Astrocyte (in vitro differentiated cells and primary cell): ENCODE data around the gene ABCC11. TPM values are rescaled to one million over a fixed set of nuclear protein-coding genes. Genes with fewer than 3 reads are reported as not detected.

Experiments used
- DNase-seq: peaks from one replicate; pipeline ENCODE4 v3.0.0-alpha.2; 2010; ENCODE audit warnings: low read depth
- FAIRE-seq: peaks from 2 replicates; lab custom pipeline; 2011; peaks lifted over from hg19 to GRCh38; lab: Jason Lieb, UNC
- H2AFZ ChIP-seq: 2 replicates; pipeline ENCODE4 v1.6.0; 2012; ENCODE audit warnings: low read depth, low read length, inconsistent platforms
- H3K27ac ChIP-seq: 2 replicates; pipeline ENCODE4 v1.5.1; 2011; ENCODE audit warnings: low read depth, low read length, inconsistent platforms
- H3K27me3 ChIP-seq: 2 replicates; pipeline ENCODE4 v1.6.0; 2011; ENCODE audit warnings: low read length, inconsistent platforms; ENCODE audit not compliant: insufficient read depth
- H3K36me3 ChIP-seq: 2 replicates; pipeline ENCODE4 v1.5.1; 2011; ENCODE audit warnings: low read length, inconsistent platforms; ENCODE audit not compliant: insufficient read depth
- H3K4me1 ChIP-seq: 2 replicates; pipeline ENCODE4 v1.5.1; 2011; ENCODE audit warnings: low read length, inconsistent platforms; ENCODE audit not compliant: insufficient read depth
- H3K4me2 ChIP-seq: 2 replicates; pipeline ENCODE4 v1.6.0; 2012; ENCODE audit warnings: low read length, inconsistent platforms
- H3K4me3 ChIP-seq: 2 replicates; pipeline ENCODE4 v1.5.1; 2011; ENCODE audit warnings: low read depth, mild to moderate bottlenecking, low read length, inconsistent platforms; ENCODE audit not compliant: insufficient read depth
- H3K79me2 ChIP-seq: 2 replicates; pipeline ENCODE4 v1.6.0; 2012; ENCODE audit warnings: mild to moderate bottlenecking, low read length, inconsistent platforms; ENCODE audit not compliant: insufficient read depth
- H3K9ac ChIP-seq: 2 replicates; pipeline ENCODE4 v1.6.0; 2012; ENCODE audit warnings: mild to moderate bottlenecking, low read length, inconsistent platforms
- H3K9me3 ChIP-seq: 2 replicates; pipeline ENCODE4 v1.5.1; 2012; ENCODE audit warnings: low read depth, mild to moderate bottlenecking, low read length, inconsistent platforms; ENCODE audit not compliant: insufficient read depth
- H4K20me1 ChIP-seq: 2 replicates; pipeline ENCODE4 v1.6.0; 2012; ENCODE audit warnings: low read length, inconsistent platforms; ENCODE audit not compliant: insufficient read depth
- H3K27ac Mint-ChIP-seq: one replicate; pipeline ENCODE4 v1.8.0; 2021; ENCODE audit warnings: mild to moderate bottlenecking, mixed read lengths; ENCODE audit not compliant: unreplicated experiment
- H3K27me3 Mint-ChIP-seq: one replicate; pipeline ENCODE4 v1.8.0; 2021; ENCODE audit warnings: low read depth, mixed read lengths; ENCODE audit not compliant: unreplicated experiment
- H3K36me3 Mint-ChIP-seq: one replicate; pipeline ENCODE4 v1.8.0; 2021; ENCODE audit warnings: low read depth, mixed read lengths; ENCODE audit not compliant: unreplicated experiment
- H3K4me1 Mint-ChIP-seq: one replicate; pipeline ENCODE4 v1.8.0; 2021; ENCODE audit warnings: low read depth, mixed read lengths; ENCODE audit not compliant: unreplicated experiment
- H3K4me3 Mint-ChIP-seq: one replicate; pipeline ENCODE4 v1.8.0; 2021; ENCODE audit warnings: mild to moderate bottlenecking, moderate library complexity, mixed read lengths; ENCODE audit not compliant: unreplicated experiment
- H3K9me3 Mint-ChIP-seq: one replicate; pipeline ENCODE4 v1.8.0; 2021; ENCODE audit warnings: mild to moderate bottlenecking, mixed read lengths; ENCODE audit not compliant: unreplicated experiment
- EZH2 ChIP-seq: IDR thresholded peaks from 2 replicates; pipeline ENCODE4 v1.6.1; 2012; ENCODE audit warnings: mild to moderate bottlenecking, low read length, inconsistent platforms; ENCODE audit not compliant: insufficient read depth
- total RNA-seq: library from RNA; stranded (reverse); gene quantifications from 2 replicates; pipeline ENCODE4 v1.2.1, GENCODE V29; 2021
- TF ChIP-seq, protein P1 (sequence below): IDR thresholded peaks from 2 replicates; pipeline ENCODE4 v1.5.1; 2011; ENCODE audit warnings: low read depth, mild to moderate bottlenecking, inconsistent platforms, low read length, moderate library complexity; ENCODE audit not compliant: insufficient read depth

The ABCC11 gene
- total RNA-seq, 1 donor from 2014 or later, result 0.32 TPM

DNA sequence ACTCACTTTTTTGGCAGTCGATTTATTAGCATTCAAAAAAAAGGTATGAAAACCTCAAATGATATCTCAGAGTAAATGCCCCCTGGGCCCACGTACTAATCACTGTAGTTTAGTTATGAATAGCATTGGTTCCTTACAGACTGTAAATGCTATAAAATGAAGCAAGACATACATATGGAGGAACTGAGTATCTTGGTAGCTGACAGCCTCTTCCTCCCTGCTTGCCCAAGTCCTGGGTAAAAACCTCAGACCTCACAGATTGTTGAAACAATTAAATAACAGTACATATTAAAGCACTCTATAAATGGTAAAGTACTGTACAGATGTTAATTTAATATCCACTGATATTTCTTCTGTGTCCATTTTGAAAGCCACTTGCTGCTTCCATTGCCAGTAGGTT, 33.2 kb upstream of the ABCC11 start:
- Histone ChIP-seq H3K4me3 (no peak overlapping the region), H3K4me1 (peaks cover 10% of the 10 kb centered on the region), H3K27me3 (no peaks in the 10 kb centered on the region), H3K9me3 (no peaks in the 10 kb centered on the region), H2AFZ (no peak overlapping the region), H3K9ac (no peak overlapping the region), H3K27ac (no peak overlapping the region), H4K20me1 (peaks cover 3% of the 10 kb centered on the region), H3K4me2 (no peak overlapping the region), H3K36me3 (peaks cover 7% of the 10 kb centered on the region), H3K79me2 (peaks cover 10% of the 10 kb centered on the region)
- H3K4me3 Mint-ChIP-seq, result no peak overlapping the region
- H3K4me1 Mint-ChIP-seq, result peaks cover 9% of the 10 kb centered on the region
- no peaks in the 10 kb centered on the region for H3K27me3 Mint-ChIP-seq
- H3K27ac Mint-ChIP-seq, result no peak overlapping the region
- TF ChIP-seq, protein P1, sequence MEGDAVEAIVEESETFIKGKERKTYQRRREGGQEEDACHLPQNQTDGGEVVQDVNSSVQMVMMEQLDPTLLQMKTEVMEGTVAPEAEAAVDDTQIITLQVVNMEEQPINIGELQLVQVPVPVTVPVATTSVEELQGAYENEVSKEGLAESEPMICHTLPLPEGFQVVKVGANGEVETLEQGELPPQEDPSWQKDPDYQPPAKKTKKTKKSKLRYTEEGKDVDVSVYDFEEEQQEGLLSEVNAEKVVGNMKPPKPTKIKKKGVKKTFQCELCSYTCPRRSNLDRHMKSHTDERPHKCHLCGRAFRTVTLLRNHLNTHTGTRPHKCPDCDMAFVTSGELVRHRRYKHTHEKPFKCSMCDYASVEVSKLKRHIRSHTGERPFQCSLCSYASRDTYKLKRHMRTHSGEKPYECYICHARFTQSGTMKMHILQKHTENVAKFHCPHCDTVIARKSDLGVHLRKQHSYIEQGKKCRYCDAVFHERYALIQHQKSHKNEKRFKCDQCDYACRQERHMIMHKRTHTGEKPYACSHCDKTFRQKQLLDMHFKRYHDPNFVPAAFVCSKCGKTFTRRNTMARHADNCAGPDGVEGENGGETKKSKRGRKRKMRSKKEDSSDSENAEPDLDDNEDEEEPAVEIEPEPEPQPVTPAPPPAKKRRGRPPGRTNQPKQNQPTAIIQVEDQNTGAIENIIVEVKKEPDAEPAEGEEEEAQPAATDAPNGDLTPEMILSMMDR, result no peak
- no peak for TF ChIP-seq EZH2
- FAIRE-seq (no peak), DNase-seq (no peak)
- peaks cover 16% of the 10 kb centered on the region for H3K36me3 Mint-ChIP-seq
- no peaks in the 10 kb centered on the region for H3K9me3 Mint-ChIP-seq

DNA sequence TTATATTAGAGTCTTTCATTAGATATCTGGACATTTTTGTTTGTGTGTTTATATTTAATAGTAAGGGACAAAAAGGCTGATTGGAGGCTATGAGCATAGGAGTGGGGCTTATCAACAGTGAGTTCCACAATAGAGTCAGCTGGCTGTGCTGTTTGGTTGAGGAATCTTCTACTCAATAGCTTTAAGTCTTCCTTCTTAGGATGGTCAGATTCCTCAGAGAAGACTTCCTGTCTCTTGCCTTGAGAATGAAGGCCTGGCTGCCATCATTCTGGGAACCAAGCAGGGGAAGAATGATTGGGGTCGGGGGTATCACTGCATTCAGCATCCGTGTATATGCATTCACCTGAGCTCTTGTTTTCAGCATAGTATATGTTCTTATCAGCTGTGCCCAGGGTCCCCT, 31.9 kb upstream of the ABCC11 start:
- no peak for TF ChIP-seq EZH2
- TF ChIP-seq, protein P1, result no peak
- Histone ChIP-seq H3K27me3 (no peaks in the 10 kb centered on the region), H4K20me1 (peaks cover 3% of the 10 kb centered on the region), H3K4me3 (no peak overlapping the region), H3K9ac (no peak overlapping the region), H3K9me3 (no peaks in the 10 kb centered on the region), H3K27ac (no peak overlapping the region), H3K36me3 (peaks cover 7% of the 10 kb centered on the region), H3K4me1 (peaks cover 10% of the 10 kb centered on the region), H2AFZ (no peak overlapping the region), H3K4me2 (no peak overlapping the region), H3K79me2 (peaks cover 10% of the 10 kb centered on the region)
- H3K27me3 Mint-ChIP-seq, result no peaks in the 10 kb centered on the region
- H3K9me3 Mint-ChIP-seq, result no peaks in the 10 kb centered on the region
- H3K36me3 Mint-ChIP-seq, result peaks cover 16% of the 10 kb centered on the region
- peaks cover 3% of the 10 kb centered on the region for H3K4me1 Mint-ChIP-seq
- FAIRE-seq (no peak), DNase-seq (no peak)
- no peak overlapping the region for H3K27ac Mint-ChIP-seq
- H3K4me3 Mint-ChIP-seq, result no peak overlapping the region

DNA sequence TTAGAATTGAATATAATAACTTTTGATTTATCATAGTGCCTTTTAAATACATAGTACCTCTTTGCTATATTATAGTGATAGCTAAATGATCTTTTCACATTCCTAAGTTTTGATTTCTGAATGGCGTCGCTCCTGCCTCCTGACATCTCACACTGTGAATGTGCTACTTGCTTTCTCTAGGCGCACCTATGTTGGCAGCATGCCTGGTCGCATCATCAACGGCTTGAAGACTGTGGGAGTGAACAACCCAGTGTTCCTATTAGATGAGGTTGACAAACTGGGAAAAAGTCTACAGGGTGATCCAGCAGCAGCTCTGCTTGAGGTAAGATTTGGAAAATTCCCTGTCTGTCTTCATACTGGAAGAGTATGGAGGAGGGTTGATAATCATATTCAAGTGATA, 29.8 kb upstream of the ABCC11 start:
- H3K27me3 ChIP-seq, result no peaks in the 10 kb centered on the region
- H3K36me3 ChIP-seq, result peaks cover 7% of the 10 kb centered on the region
- no peak overlapping the region for H3K4me3 ChIP-seq
- no peak for FAIRE-seq
- H3K4me2 ChIP-seq, result no peak overlapping the region
- DNase-seq, result no peak
- H3K27ac ChIP-seq, result no peak overlapping the region
- no peaks in the 10 kb centered on the region for H3K9me3 ChIP-seq
- Mint-ChIP-seq H3K36me3 (peaks cover 12% of the 10 kb centered on the region), H3K4me1 (no peaks in the 10 kb centered on the region), H3K4me3 (no peak overlapping the region), H3K27ac (no peak overlapping the region), H3K27me3 (no peaks in the 10 kb centered on the region), H3K9me3 (no peaks in the 10 kb centered on the region)
- H4K20me1 ChIP-seq, result no peaks in the 10 kb centered on the region
- H2AFZ ChIP-seq, result no peak overlapping the region
- peaks cover 7% of the 10 kb centered on the region for H3K79me2 ChIP-seq
- H3K4me1 ChIP-seq, result peaks cover 10% of the 10 kb centered on the region
- no peak overlapping the region for H3K9ac ChIP-seq
- TF ChIP-seq, protein P1, result no peak
- no peak for TF ChIP-seq EZH2
